T-helper 1 cell treated with Interleukin-12 subunit alpha and Interleukin-12 subunit beta and Interleukin-4 antibody, amounts not matched to agents 30 ng/mL and 1 ng/mL, for 36 hours (primary cell): ENCODE data around the gene SMNDC1. TPM values are rescaled to one million over a fixed set of nuclear protein-coding genes. Genes with fewer than 3 reads are reported as not detected.
"Not testable (repeated sequence)": the region's sequence is repeated elsewhere in the genome, so short reads cannot be mapped to it uniquely, and the experiment has no call there.

Source experiments
- intact Hi-C: fragments of 100-400 bp; cut with micrococcal nuclease; formaldehyde crosslinking; loops from one replicate; pipeline ENCODE4 v1.15.1; 2024
- total RNA-seq: library from RNA; stranded (reverse); gene quantifications from 2 replicates; pipeline ENCODE4 v1.2.3, GENCODE V29; 2022

The SMNDC1 gene
- total RNA-seq: 34.8 and 44.1 TPM in 2 replicates

DNA sequence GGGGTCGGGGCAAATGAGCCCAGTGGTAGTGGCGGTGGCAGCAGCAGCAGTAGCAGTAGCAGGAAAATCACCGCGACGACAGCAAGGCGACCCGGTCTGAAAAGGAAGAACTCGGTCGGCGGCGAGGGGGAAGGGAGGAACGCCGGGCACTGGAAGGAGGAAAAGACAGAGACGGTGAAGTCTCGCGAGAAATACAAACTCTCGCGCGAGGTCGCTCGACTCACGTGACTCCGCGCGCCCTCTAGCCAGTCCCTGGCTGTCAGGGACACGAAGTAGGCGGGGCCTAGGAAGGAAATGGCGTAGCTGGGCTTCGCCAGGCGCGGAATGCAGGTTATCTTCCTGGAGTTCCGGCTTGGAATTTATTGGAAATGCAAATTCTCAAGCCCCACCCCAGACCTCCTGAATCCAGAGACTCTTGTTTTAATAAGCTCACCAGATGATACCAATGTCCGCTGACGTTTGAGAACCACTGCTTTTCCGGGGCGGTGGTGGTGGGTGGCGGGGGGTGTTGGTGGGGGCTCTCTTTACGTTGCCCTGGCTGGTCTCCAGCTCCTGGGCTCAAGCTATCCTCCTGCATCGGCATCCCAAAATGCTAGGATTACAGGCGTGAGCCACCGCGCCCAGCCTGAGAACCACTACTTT lies at the start of gene SMNDC1:
Gene SMNDC1 (minus strand): TSS at position 141 of the 642 bp plus-strand sequence. CDS start 1,333 bp downstream, outside the sequence.
- intact Hi-C loops: loop anchor here (1.0 to 10.0 kb wide), 11 partner anchors 80 to 1880 kb away; partner anchors contain the start of gene GPAM

DNA sequence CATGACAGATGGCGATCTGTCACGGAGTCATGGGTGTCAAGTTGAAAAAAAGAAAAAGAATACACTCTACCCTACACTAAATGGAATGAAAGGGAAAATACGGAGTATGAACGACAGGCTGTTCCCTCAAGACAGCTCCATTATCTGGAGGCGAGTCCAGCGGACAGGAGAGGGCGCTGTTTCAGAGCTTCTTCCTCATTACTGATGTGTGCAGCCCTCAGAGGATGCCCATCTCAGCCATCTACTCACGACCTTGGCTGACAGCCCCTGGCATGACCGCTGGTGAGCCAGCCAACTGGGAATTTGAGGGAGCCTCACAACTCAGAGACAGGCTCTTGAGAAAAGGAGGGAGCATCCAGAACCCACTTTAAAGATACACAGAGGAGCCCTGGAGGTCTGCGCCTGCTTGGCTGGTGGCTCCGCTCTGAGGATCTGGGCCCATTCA lies 49.6 kb upstream of the SMNDC1 start:
- intact Hi-C loops: loop anchor here (1.0 to 5.0 kb wide), 7 partner anchors 43 to 213 kb away; partner anchors contain the start of gene SMC3

DNA sequence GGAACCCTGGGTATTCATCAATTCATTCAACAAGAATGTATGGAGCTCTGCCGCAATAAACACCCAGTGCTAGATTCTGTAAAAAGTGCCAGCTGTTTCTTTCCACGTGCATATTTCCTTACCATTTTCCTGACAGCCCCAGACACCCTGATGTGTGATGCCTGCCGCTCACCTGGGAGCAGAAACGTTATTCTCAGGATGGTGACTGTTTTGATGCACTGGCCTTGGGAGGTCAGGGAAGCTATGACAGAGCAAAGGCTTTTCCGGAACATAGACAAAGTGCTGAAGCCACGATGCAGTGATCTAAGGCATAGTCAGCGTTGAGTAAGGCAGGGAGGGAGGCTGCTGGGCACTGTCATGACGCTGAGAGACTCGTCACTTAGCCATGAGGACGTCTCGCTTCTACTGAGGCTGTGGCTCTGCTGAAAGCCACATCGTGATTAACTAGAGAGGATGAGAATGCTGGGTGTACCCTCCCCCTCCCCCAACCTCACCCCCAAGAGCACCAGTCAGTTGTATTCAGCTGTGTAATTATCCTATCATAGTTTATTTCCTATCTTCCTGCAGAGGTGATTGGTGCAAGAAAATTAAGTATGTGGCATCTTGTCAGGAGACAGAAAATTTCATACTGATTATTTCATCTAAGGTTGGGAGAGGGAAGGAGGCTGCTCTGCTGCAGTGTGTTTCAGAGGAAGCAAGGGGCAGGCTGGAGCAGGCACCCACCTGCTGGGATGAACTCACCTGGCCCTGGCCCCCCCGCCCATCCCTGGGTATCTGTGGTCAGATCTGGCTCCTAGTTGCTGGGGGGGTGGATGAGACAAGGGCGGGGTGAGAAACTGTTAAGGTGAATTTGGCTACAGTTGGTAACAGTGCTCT lies 48.8 kb upstream of the SMNDC1 start:
- intact Hi-C loops: loop anchor here (1.0 to 5.0 kb wide), 8 partner anchors 28 to 214 kb away; partner anchors contain the start of gene SMC3

DNA sequence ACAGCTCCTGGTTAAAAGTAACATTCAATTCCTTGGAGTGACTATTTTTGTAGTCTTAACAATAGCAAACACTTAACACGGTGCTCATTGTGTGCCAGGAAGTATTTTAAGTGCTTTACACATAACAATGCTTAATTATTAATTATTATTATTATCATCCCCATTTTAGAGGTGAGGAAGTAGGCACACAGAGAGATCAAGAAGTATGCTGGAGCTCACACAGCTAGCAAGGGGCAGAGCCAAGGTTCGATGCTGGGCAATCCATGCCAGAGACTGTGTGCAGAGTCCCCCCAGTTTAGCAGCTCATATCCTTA lies 48.2 kb upstream of the SMNDC1 start:
- intact Hi-C loops: loop anchor here (1.0 to 5.0 kb wide), 2 partner anchors 28 to 196 kb away; no protein-coding TSS in a partner anchor

DNA sequence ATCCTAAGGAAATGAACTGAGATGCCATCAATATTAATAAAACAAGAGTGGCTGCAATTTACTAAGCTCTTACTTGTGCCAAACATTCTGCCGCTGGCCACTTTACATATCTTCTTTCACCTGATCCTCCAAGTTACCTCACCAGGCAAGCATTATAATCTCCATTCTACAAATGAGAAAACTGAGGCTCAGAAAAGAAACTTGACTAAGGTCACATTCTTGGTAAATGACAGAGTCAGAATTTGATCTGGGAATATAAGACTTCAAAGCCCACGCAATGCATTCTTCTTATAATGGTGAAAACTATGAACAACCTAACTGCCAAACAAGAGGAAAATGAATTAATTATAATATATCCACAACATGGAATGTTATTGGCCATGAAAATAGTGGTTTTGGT lies 46.1 kb upstream of the SMNDC1 start:
- intact Hi-C loops: loop anchor here (5.0 kb wide), 1 partner anchor 194 kb away; no protein-coding TSS in a partner anchor

DNA sequence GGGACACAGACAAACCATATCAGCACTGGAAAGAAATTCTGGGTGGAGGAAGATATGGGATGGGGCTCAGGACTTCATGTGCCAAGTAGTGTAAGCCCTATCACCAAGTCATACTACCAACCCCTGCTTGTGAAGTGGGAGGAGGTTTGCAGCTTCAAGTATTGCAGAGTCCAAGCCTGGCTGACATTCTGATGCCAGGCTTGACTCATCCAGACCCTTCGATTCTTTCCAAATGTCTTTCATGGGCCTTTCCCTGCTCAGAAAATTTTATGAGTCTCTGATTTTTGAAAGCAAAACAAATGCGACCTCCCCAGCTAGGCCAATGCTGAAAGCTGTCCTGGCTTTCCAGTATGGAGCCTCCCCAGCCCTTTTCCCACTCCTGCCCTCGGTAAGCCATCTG lies 45.1 kb upstream of the SMNDC1 start:
- intact Hi-C loops: loop anchor here (5.0 kb wide), 1 partner anchor 193 kb away; no protein-coding TSS in a partner anchor

DNA sequence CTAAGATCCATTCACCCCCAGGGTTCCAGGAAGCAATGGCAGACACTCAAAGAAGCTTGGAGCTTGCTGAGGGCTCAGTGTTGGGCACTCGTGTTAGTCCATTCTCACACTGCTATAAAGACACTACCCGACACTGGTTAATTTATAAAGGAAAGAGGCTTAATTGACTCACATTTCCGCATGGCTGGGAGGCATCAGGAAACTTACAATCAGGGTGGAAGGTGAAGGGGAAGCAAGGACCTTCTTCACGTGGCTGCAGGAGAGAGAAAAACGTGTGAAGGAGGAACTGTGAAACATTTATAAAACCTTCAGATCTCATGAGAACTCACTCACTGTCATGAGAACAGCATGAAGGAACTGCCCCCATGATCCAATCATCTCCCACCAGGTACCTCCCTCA lies 44.7 kb upstream of the SMNDC1 start:
- intact Hi-C loops: no loop called here

DNA sequence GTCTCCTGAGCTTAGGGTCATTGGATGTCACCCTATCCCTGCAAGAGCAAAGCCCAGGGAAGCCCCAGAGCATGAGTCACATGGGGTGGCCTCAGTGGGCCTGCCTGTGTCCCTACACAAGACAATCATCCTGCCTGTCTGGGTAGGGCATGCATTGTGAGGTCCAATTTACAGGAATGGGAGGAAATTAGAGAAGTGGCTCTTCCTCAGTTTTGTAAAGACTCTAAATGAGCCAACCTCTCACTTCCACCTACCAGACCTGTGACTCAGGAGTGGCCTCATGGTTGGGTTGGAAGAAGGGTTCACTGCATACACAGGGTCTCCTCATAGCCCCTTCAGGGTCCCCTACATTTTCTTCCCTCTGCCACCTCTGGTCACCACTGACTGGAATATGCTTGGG lies 43.6 kb upstream of the SMNDC1 start:
- intact Hi-C loops: no loop called here

DNA sequence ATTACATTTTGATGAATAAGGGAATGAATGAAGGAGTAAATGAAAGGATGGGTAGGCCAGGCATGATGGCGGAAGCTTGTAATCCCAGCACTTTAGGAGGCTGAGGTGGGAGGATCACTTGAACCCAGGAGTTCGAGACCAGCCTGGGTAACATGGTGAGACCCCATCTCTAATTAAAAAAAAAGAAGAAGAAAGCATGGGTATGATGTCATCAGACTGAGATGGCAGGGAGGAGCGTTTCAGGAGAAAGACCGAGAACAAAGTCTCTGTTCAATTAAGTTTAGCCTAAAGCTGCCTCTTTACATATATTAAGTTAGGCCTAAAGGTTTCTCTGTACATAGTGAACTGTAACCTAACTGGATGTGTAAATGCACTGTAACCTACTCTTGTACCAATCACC lies 42.2 kb upstream of the SMNDC1 start:
- intact Hi-C loops: no loop called here

DNA sequence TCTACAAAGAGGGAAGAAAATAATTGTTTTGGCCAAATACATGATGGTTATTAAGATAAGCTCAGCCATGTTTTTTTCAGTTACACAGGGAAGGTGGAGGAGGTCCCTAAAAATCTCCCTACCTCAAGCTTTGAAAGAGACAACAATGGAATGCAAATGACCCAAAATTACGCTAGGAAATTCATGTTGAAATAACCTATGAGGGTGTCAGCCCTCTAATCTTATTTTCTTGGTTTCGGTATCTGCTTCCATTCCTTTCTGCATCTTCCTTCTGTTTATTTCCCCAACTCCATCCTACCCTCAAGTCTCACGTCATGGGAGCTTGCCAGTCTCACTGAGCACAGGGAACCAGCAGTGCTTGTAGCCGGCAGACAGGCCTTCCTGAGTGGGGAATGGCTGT lies 40.6 kb upstream of the SMNDC1 start:
- intact Hi-C loops: no loop called here

DNA sequence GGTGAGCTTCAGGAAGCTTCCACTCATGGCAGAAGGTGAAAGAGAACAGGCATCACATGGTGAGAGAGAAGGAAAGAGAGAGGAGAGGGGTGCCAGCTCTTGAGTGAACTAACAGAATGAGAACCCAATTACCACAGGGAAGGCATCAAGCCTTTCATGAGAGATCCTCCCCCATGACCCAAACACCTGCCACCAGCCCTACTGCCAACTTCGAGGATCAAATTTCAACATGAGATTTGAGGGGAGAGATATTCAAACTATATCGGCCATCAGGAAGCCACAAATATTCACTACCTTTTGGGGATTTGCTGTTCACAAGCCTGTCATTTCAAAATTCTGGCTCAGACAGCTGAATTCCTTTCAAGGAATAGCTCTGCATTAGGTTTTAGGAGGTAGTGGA lies 39.9 kb upstream of the SMNDC1 start:
- intact Hi-C loops: no loop called here

DNA sequence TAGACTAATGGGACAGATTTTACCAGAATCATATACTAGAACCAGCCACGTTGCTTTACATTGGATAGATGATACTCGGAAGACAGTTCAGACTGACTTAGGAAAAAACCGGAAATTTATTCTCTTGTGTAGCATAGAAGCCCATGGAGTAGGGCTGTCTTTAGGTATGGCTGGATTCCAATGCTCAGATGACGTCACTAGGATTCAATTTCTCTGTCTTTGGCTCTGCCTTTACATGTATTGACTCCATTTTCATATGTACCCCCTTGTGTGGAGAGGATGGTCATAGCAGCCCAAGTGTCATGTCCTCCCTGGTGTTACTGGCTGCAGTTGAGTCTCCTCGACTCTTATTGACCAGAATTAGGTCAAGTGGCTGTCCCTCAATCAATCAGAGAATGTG lies 39.2 kb upstream of the SMNDC1 start:
- intact Hi-C loops: no loop called here

DNA sequence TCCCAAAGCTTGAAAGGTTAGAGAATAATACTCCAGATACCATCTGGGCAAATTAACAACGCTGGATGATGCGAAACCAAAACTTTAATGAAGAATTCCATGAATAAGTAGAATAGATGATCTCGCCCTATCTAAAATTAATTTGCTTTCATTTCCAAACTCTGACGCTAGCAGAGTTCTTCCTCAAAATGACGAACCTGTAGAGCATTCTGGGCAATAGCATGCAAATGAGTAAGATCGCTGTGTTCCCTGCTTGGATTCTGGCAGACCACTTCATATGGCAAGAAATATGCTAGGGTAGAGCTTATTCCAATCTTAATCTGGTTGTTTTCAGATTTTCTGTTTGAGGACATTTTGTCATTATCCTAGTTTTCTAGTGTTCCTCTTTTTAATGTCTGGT lies 36.1 kb upstream of the SMNDC1 start:
- intact Hi-C loops: no loop called here

DNA sequence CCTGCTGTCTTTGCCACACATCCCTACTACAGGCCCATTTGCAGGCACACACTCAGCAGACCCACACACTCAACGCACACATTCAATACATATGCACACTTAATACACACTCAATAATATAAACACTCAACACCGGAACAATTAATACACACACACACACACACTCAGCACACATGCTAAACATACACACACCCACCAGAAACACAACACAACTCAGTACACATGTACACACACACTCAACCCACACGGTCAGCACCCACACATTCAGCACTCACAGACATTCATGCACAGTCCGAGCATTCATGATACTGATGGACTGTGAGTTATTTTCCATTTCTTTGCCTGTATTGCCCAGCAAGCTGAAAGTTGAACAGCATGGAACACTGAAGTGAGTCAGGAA lies 35.4 kb upstream of the SMNDC1 start:
- intact Hi-C loops: no loop called here

DNA sequence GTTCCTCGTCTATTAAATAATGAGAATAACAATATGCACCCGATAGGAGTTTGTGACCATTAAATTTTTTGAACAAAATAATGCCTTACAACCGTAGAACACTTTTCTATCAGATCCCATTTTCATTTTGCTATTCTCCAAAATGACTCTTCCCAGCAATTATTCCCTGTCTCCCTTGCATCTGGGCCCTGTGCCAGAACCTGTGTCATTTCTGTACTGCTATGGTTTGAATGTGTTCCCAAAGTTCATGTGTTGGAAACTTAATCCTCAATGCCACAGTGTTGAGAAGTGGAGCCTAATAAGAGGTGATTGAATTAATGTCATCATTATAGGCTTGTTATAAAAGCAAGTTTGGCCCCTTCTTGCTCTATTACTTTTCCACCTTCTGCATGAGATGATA lies 33.2 kb upstream of the SMNDC1 start:
- intact Hi-C loops: no loop called here

DNA sequence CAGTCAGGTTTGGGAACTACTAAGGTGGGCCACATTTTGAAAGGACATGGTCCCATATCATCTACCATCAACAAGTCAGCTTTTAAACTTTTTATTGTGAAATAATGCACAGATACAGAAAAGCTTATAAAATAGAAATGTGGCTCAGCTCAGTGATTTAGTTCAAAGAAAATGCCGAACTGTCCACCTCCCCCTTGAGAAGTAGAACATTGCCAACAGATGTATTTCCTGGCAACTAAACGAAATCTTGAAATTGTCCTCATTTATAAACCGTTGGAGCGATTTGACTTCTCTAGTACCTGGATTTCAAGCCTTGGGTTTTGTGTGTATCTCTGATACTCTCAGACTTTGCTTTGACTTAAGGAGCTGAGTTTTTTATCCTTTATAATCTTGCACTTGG lies 32.7 kb upstream of the SMNDC1 start:
- intact Hi-C loops: no loop called here

DNA sequence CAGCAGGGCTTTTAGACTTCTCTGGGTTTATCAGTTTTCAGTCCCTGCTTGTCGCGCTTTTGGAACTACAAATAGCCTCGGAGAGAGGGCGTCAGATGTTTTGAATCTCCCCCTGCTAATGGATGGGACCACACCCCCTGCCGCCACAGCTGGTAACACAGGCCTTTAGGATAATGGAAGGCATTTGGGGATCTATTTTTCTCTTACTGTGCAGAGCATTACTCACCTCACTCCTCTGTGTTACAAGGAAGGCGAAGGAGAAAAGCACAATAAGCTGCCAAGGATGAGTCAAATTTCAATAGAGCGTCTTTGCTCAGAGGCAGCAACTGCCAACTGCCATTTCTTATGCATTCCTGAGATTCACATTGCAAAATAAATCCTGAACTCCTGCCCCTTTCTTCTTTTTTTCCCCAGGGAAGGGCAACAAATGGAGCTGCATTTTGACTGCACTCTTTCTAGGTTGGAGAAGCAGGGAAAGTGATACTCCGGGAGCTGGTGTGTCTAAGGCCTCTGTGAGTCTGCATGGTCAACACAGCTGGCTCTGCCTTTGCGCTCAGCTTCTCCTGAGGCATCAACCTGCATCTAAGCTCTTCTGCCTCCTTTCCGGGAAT lies 31.5 kb upstream of the SMNDC1 start:
- intact Hi-C loops: no loop called here

DNA sequence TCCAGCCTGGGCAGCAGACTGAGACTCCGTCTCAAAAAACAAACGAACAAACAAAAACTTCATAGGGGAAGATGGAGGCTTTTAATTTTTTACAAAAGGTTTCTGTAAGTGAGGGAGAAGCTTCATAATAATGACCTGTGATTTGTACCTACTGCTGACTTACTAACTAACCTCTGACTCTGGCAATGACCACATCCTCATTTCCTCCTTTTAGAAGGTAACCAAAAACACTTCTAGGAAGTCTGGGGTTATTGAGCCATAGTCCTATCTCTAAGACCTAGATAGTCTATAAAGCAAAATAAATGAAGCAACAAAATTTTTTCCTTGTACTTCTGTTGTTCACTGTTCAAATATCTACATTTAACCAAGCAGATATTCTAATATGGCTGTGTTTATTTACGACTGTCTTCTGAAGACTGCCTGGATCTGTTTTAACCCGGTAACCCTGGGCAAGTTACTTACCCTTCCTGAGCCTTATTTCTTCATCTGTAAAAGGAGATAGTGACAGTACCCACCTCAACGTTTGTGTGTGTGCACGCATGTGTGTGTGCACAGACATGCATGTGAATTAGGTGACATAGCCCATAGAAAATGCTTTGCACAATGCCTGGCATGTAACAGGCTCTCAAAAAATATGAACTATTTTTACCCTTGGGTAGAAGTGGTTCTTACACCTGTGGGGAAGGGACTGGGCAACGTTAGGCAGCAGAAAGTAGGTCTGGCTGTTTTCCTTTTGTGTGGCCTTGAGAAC lies 30.8 kb upstream of the SMNDC1 start:
- intact Hi-C loops: loop anchor here (1.0 kb wide), 2 partner anchors 21 to 79 kb away; no protein-coding TSS in a partner anchor

DNA sequence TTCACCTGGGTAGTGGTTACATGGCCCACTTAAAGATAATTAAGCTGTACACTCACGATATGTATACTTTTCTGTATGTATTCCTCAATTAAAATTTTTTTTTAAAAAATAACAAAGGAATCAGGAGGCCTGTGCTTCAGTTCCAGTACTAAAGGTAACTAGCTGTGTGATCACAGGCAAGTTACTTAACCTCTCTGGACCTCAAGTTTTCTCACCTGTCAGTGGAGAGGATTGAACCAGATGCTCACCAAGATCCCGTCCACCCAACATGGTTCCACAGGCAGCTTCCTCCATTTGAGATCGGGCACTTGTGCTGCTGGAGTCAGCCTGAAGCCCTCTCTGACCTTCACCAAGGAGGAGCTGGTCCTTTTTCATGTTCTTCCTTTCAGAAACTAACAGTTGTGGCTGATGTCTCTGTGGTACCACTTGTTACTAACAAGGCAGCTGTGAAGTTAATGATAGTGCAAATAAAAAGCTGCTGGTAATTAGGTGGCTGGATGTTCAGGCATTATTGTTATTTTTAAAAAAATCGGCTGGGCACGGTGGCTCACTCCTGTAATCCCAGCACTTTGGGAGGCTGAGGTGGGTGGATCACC lies 29.4 kb upstream of the SMNDC1 start:
- intact Hi-C loops: no loop called here

DNA sequence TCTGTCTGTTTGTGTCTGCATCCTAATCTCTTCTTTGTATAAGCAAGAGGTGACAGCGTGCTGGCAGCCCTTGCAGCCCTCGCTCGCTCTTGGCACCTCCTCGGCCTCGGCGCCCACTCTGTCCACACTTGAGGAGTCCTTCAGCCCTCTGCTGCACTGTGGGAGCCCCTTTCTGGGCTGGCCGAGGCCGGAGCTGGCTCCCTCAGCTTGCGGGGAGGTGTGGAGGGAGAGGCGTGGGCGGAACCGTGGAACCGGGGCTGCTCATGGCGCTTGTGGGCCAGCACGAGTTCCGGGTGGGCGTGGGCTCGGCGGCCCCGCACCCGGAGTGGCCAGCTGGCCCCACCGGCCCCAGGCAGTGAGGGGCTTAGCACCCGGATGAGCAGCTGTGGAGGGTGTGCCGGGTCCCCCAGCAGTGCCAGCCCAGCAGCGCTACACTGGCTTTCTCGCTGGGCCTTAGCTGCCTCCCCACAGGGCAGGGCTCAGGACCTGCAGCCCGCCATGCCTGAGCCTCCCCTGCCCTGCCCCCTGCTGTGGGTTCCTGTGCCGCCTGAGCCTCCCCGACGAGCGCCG lies 26.6 kb upstream of the SMNDC1 start:
- intact Hi-C loops: not testable (repeated sequence)
